Measurements from ENCODE around the gene GJA3. TPM values are rescaled to one million over a fixed set of nuclear protein-coding genes. Genes with fewer than 3 reads are reported as not detected.

The GJA3 gene
- total and polyA plus RNA-seq, 5 donors = 5.0 to 11.0 (median 7.9) TPM

- Histone ChIP-seq H3K27ac (ENCODE audit: low read length) (no peak overlapping the region), H3K9me3 (ENCODE audit: control insufficient read depth, low read length) (no peaks in the 10 kb centered on the region), H3K4me1 (ENCODE audit: control insufficient read depth, insufficient read depth, low read length) (no peaks in the 10 kb centered on the region), H3K4me3 (ENCODE audit: low read length) (no peak overlapping the region), H3K27me3 (ENCODE audit: control insufficient read depth, insufficient read depth) (no peaks in the 10 kb centered on the region)
- peak in 1 of 3 donors; percentile 59 for DNase-seq
- WGBS = 32% methylated on average over 56 of the region's 56 CpGs
- intact Hi-C loops (cut with DNase I) = no loop called here
- peak in 1 of 2 donors; percentile 37 for ATAC-seq
Measured at GRCh38 chr13:20136781-20137703, 23.8 kb downstream of the GJA3 start.

- H3K27me3 ChIP-seq (ENCODE audit: control insufficient read depth, insufficient read depth) = no peaks in the 10 kb centered on the region
- H3K4me1 ChIP-seq (ENCODE audit: control insufficient read depth, insufficient read depth, low read length) = no peaks in the 10 kb centered on the region
- no peaks in the 10 kb centered on the region for H3K9me3 ChIP-seq (ENCODE audit: control insufficient read depth, low read length)
- H3K27ac ChIP-seq (ENCODE audit: low read length) = no peak overlapping the region
- DNase-seq (no peak), ATAC-seq (no peak)
- WGBS = 84% methylated on average over 8 of the region's 8 CpGs
- no peak overlapping the region for H3K4me3 ChIP-seq (ENCODE audit: low read length)
- intact Hi-C loops (cut with DNase I) = no loop called here
Measured at GRCh38 chr13:20134732-20135131, 26.1 kb downstream of the GJA3 start.

GRCh38 chr13:20132052-20132634, 28.7 kb downstream of the GJA3 start:
- Histone ChIP-seq H3K27ac (ENCODE audit: low read length) (no peak overlapping the region), H3K27me3 (ENCODE audit: control insufficient read depth, insufficient read depth) (no peaks in the 10 kb centered on the region), H3K4me3 (ENCODE audit: low read length) (no peak overlapping the region), H3K9me3 (ENCODE audit: control insufficient read depth, low read length) (no peaks in the 10 kb centered on the region), H3K4me1 (ENCODE audit: control insufficient read depth, insufficient read depth, low read length) (no peaks in the 10 kb centered on the region)
- no peak for ATAC-seq
- 79% methylated on average over 10 of the region's 10 CpGs for WGBS
- no peak for DNase-seq
- intact Hi-C loops (cut with DNase I) = no loop called here

GRCh38 chr13:20131057-20131832, 29.6 kb downstream of the GJA3 start:
- no peaks in the 10 kb centered on the region for H3K27me3 ChIP-seq (ENCODE audit: control insufficient read depth, insufficient read depth)
- no peak overlapping the region for H3K27ac ChIP-seq (ENCODE audit: low read length)

GRCh38 chr13:20130652-20131051, 30.2 kb downstream of the GJA3 start:
- H3K27me3 ChIP-seq (ENCODE audit: control insufficient read depth, insufficient read depth) = no peaks in the 10 kb centered on the region
- DNase-seq (no peak), ATAC-seq (no peak)
- intact Hi-C loops (cut with DNase I) = no loop called here
- no peak overlapping the region for H3K4me3 ChIP-seq (ENCODE audit: low read length)
- H3K4me1 ChIP-seq (ENCODE audit: control insufficient read depth, insufficient read depth, low read length) = no peaks in the 10 kb centered on the region
- WGBS = 78% methylated on average over 2 of the region's 2 CpGs
- H3K27ac ChIP-seq (ENCODE audit: low read length) = no peak overlapping the region
- H3K9me3 ChIP-seq (ENCODE audit: control insufficient read depth, low read length) = no peaks in the 10 kb centered on the region

More at GRCh38 chr13:20131057-20131832, 29.6 kb downstream of the GJA3 start:
- ATAC-seq (no peak), DNase-seq (no peak)
- intact Hi-C loops (cut with DNase I) = no loop called here
- no peak overlapping the region for H3K4me3 ChIP-seq (ENCODE audit: low read length)
- no peaks in the 10 kb centered on the region for H3K9me3 ChIP-seq (ENCODE audit: control insufficient read depth, low read length)
- no peaks in the 10 kb centered on the region for H3K4me1 ChIP-seq (ENCODE audit: control insufficient read depth, insufficient read depth, low read length)
- 61% methylated on average over 11 of the region's 11 CpGs for WGBS

- WGBS = 75% methylated on average over 2 of the region's 2 CpGs
- H3K27me3 ChIP-seq (ENCODE audit: control insufficient read depth, insufficient read depth) = no peaks in the 10 kb centered on the region
- no peak for DNase-seq
- H3K9me3 ChIP-seq (ENCODE audit: control insufficient read depth, low read length) = no peaks in the 10 kb centered on the region
- no peaks in the 10 kb centered on the region for H3K4me1 ChIP-seq (ENCODE audit: control insufficient read depth, insufficient read depth, low read length)
- ATAC-seq = no peak
- no peak overlapping the region for H3K27ac ChIP-seq (ENCODE audit: low read length)
- intact Hi-C loops (cut with DNase I) = no loop called here
- H3K4me3 ChIP-seq (ENCODE audit: low read length) = no peak overlapping the region
Measured at GRCh38 chr13:20130012-20130411, 30.8 kb downstream of the GJA3 start.

GRCh38 chr13:20129076-20129475, 31.8 kb downstream of the GJA3 start:
- intact Hi-C loops (cut with DNase I) = loop anchor here in 1 of 4 donors (5.0 kb wide), 1 partner anchor 33 kb away; the partner anchor contains the start of gene GJA3
- 84% methylated on average over 18 of the region's 18 CpGs for WGBS
- Histone ChIP-seq H3K27ac (ENCODE audit: low read length) (no peak overlapping the region), H3K9me3 (ENCODE audit: control insufficient read depth, low read length) (no peaks in the 10 kb centered on the region), H3K27me3 (ENCODE audit: control insufficient read depth, insufficient read depth) (no peaks in the 10 kb centered on the region), H3K4me1 (ENCODE audit: control insufficient read depth, insufficient read depth, low read length) (no peaks in the 10 kb centered on the region), H3K4me3 (ENCODE audit: low read length) (no peak overlapping the region)
- ATAC-seq (no peak), DNase-seq (no peak)

GRCh38 chr13:20128459-20128931, 32.4 kb downstream of the GJA3 start:
- Histone ChIP-seq H3K27me3 (ENCODE audit: control insufficient read depth, insufficient read depth) (no peaks in the 10 kb centered on the region), H3K27ac (ENCODE audit: low read length) (peak overlapping the region; percentile 61), H3K4me1 (ENCODE audit: control insufficient read depth, insufficient read depth, low read length) (no peaks in the 10 kb centered on the region), H3K4me3 (ENCODE audit: low read length) (peak overlapping the region; percentile 40), H3K9me3 (ENCODE audit: control insufficient read depth, low read length) (no peaks in the 10 kb centered on the region)
- 6% methylated on average over 28 of the region's 28 CpGs for WGBS
- intact Hi-C loops (cut with DNase I) = loop anchor here in 1 of 4 donors (5.0 kb wide), 1 partner anchor 34 kb away; the partner anchor contains the start of gene GJA3
- ATAC-seq = peak; percentile 2 to 31
- DNase-seq = peak in 1 of 3 donors; percentile 62

GRCh38 chr13:20127562-20128458, 33.0 kb downstream of the GJA3 start:
- Histone ChIP-seq H3K9me3 (ENCODE audit: control insufficient read depth, low read length) (no peaks in the 10 kb centered on the region), H3K4me3 (ENCODE audit: low read length) (peak overlapping the region; percentile 40), H3K27me3 (ENCODE audit: control insufficient read depth, insufficient read depth) (no peaks in the 10 kb centered on the region), H3K27ac (ENCODE audit: low read length) (peak overlapping the region; percentile 61), H3K4me1 (ENCODE audit: control insufficient read depth, insufficient read depth, low read length) (no peaks in the 10 kb centered on the region)
- intact Hi-C loops (cut with DNase I) = loop anchor here in 1 of 4 donors (5.0 kb wide), 1 partner anchor 34 kb away; the partner anchor contains the start of gene GJA3
- ATAC-seq = peak; percentile 87 to 88
- 1% methylated on average over 82 of the region's 82 CpGs for WGBS
- peak; percentile 72 to 90 (median 86) for DNase-seq

- ATAC-seq (peak; percentile 9 to 19), DNase-seq (no peak)
- Histone ChIP-seq H3K27me3 (ENCODE audit: control insufficient read depth, insufficient read depth) (no peaks in the 10 kb centered on the region), H3K4me3 (ENCODE audit: low read length) (peak overlapping the region; percentile 40), H3K27ac (ENCODE audit: low read length) (peak overlapping the region; percentile 61), H3K4me1 (ENCODE audit: control insufficient read depth, insufficient read depth, low read length) (no peaks in the 10 kb centered on the region), H3K9me3 (ENCODE audit: control insufficient read depth, low read length) (no peaks in the 10 kb centered on the region)
- 22% methylated on average over 6 of the region's 6 CpGs for WGBS
- intact Hi-C loops (cut with DNase I) = loop anchor here in 1 of 4 donors (5.0 kb wide), 1 partner anchor 35 kb away; the partner anchor contains the start of gene GJA3
Measured at GRCh38 chr13:20127262-20127561, 33.6 kb downstream of the GJA3 start.

Data from right cardiac atrium (tissue), 5 donors.